ENCODE results near the gene ACACA. TPM values are rescaled to one million over a fixed set of nuclear protein-coding genes. Genes with fewer than 3 reads are reported as not detected.

ACACA gene
- total and polyA plus RNA-seq, 9 of the 15 experiments (the other 6 are each of a cell fraction or from before 2014, with no cell fraction given): 35.9 to 135 (median 88.4) TPM

GRCh38 chr17:37133136-37133535 is 273.5 kb downstream of the ACACA start:
- Histone ChIP-seq H4K20me1 (replicated peaks; ENCODE audit: control insufficient read depth, insufficient read depth, low read length) (no peaks in the 10 kb centered on the region), H3K27ac (ENCODE audit: extremely low read depth, low read depth, low read length) (no peak overlapping the region), H3K9ac (ENCODE audit: insufficient read depth in 1 of 2, low read depth in 2 of 2, low read length in 2 of 2) (no peak overlapping the region), H3K4me3 (no peak overlapping the region), H3K27me3 (ENCODE audit: control insufficient read depth in 2 of 2, insufficient read depth in 2 of 2, low read length in 2 of 2) (no peaks in the 10 kb centered on the region), H3K9me1 (ENCODE audit: control insufficient read depth, insufficient read depth, low read length) (no peaks in the 10 kb centered on the region), H2AFZ (ENCODE audit: low read depth, low read length) (no peak overlapping the region), H3K9me3 (replicated peaks; ENCODE audit: control insufficient read depth, insufficient read depth, low read depth, low read length) (no peaks in the 10 kb centered on the region), H3K4me2 (ENCODE audit: insufficient read depth, low read length) (no peak overlapping the region), H3K79me2 (ENCODE audit: control insufficient read depth, insufficient read depth, low read length) (no peaks in the 10 kb centered on the region), H3K36me3 (ENCODE audit: control insufficient read depth, insufficient read depth, low read length) (peaks cover 87% of the 10 kb centered on the region), H3K4me1 (replicated peaks in 1 of 2; ENCODE audit: control insufficient read depth in 2 of 2, insufficient read depth in 2 of 2, low read length in 2 of 2) (peaks cover 0 to 16% of the 10 kb centered on the region in 2 experiments; a peak in 3 of 5 replicates)
- no peak for ATAC-seq
- intact Hi-C loops (cut with micrococcal nuclease) (no loop called here), in situ Hi-C loops (cut with MboI) (no loop called here)
- POLR2A ChIA-PET: interaction anchor here (1.2 kb wide), 1 partner anchor 11 kb away, joined by 4 read pairs; no protein-coding TSS in a partner anchor
- no peak for FAIRE-seq
- BruUV-seq (replicated peaks): no TSS peak
- TF ChIP-seq ZBTB34 (CRISPR knock-in tag; IDR thresholded peaks at IDR 0.05) (no peak), POLR3G (IDR thresholded peaks at IDR 0.05; ENCODE audit: extremely low read depth, insufficient read length, insufficient replicate concordance) (no peak), MXI1 (IDR thresholded peaks at IDR 0.05; ENCODE audit: low read depth, low read length) (no peak), ESRRB (CRISPR knock-in tag; IDR thresholded peaks at IDR 0.05; ENCODE audit: borderline replicate concordance) (no peak), POLR2AphosphoS5 (IDR thresholded peaks at IDR 0.05; ENCODE audit: control insufficient read depth, insufficient read depth, low read depth, low read length) (no peak), PHB (CRISPR knock-in tag; IDR thresholded peaks at IDR 0.05) (no peak), SLC30A9 (CRISPR knock-in tag; IDR thresholded peaks at IDR 0.05) (no peak), CBFA2T3 (IDR thresholded peaks at IDR 0.05) (no peak)
- 85% methylated on average over 5 of the region's 5 CpGs for WGBS (ENCODE audit: insufficient coverage, low coverage, missing lambda C conversion rate)
- no peak for DNase-seq (ENCODE audit: extremely low read depth in 1 of 4, low spot score in 3 of 4)
- CTCF ChIA-PET (ENCODE audit: low intra/inter-chr PET ratio): no interaction called here

All from K562 (cell line).